Measurements from ENCODE around the gene PRKCD.

DNA sequence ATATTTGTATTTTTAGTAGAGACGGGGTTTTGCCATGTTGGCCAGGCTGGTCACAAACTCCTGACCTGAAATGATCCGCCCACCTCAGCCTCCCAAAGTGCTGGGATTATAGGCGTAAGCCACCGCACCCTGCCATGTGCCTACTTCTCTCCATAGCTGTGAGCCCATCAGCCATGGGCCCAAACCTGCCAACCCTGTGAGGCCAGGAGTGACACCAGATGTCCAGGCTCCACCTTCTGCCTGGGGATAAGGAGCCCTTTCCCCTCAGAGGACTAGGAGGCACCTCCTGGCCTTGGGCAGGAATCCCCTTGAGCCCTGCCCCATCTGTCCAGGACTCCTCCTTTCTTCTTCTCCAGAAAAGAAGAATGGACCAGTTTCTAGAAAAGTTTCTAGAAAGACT, 16.6 kb upstream of the PRKCD start:
- TF ChIP-seq, protein P1, sequence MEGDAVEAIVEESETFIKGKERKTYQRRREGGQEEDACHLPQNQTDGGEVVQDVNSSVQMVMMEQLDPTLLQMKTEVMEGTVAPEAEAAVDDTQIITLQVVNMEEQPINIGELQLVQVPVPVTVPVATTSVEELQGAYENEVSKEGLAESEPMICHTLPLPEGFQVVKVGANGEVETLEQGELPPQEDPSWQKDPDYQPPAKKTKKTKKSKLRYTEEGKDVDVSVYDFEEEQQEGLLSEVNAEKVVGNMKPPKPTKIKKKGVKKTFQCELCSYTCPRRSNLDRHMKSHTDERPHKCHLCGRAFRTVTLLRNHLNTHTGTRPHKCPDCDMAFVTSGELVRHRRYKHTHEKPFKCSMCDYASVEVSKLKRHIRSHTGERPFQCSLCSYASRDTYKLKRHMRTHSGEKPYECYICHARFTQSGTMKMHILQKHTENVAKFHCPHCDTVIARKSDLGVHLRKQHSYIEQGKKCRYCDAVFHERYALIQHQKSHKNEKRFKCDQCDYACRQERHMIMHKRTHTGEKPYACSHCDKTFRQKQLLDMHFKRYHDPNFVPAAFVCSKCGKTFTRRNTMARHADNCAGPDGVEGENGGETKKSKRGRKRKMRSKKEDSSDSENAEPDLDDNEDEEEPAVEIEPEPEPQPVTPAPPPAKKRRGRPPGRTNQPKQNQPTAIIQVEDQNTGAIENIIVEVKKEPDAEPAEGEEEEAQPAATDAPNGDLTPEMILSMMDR (IDR thresholded peaks at IDR 0.05): no peak
- TF ChIP-seq POLR2A (IDR thresholded peaks at IDR 0.05): no peak

All from body of pancreas (tissue), 4 donors.